ENCODE data around the gene ACTR6. TPM values are rescaled to one million over a fixed set of nuclear protein-coding genes. Genes with fewer than 3 reads are reported as not detected.

Gene ACTR6
- total RNA-seq, 1 donor from 2014 or later = 7.9 TPM

- no peak for DNase-seq (ENCODE audit: low spot score in 2 of 2)
- Histone ChIP-seq H3K36me3 (no peaks in the 10 kb centered on the region), H3K4me3 (peak overlapping the region; percentile 95 to 100), H3K27ac (peak overlapping the region; percentile 97 to 98), H3K4me1 (peaks cover 0 to 20% of the 10 kb centered on the region in 2 donors), H3K9me3 (no peaks in the 10 kb centered on the region), H3K27me3 (no peaks in the 10 kb centered on the region)
- intact Hi-C loops (cut with DNase I) = loop anchor here (5.0 to 10.0 kb wide), 3 partner anchors 1431 to 1752 kb away; partner anchors contain the start of genes CHPT1, DRAM1 and TMPO
- TF ChIP-seq, protein P1, sequence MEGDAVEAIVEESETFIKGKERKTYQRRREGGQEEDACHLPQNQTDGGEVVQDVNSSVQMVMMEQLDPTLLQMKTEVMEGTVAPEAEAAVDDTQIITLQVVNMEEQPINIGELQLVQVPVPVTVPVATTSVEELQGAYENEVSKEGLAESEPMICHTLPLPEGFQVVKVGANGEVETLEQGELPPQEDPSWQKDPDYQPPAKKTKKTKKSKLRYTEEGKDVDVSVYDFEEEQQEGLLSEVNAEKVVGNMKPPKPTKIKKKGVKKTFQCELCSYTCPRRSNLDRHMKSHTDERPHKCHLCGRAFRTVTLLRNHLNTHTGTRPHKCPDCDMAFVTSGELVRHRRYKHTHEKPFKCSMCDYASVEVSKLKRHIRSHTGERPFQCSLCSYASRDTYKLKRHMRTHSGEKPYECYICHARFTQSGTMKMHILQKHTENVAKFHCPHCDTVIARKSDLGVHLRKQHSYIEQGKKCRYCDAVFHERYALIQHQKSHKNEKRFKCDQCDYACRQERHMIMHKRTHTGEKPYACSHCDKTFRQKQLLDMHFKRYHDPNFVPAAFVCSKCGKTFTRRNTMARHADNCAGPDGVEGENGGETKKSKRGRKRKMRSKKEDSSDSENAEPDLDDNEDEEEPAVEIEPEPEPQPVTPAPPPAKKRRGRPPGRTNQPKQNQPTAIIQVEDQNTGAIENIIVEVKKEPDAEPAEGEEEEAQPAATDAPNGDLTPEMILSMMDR (IDR thresholded peaks at IDR 0.05) = no peak
Observed at GRCh38 chr12:100266585-100266834, 65.9 kb downstream of the ACTR6 start.

GRCh38 chr12:100266835-100267602, 66.4 kb downstream of the ACTR6 start, which contains the start of the genes DEPDC4 and SCYL2:
TSS of gene DEPDC4 (minus strand) at chr12:100267079. CDS start at chr12:100267076, 3 bp downstream.
TSS of gene SCYL2 (plus strand) at chr12:100267177. CDS start at chr12:100282971, 15,794 bp downstream.
- H3K36me3 ChIP-seq = no peaks in the 10 kb centered on the region
- DNase-seq (ENCODE audit: low spot score in 2 of 2) = peak; percentile 92 to 98
- H3K27ac ChIP-seq = peak within 1 kb of the TSS; percentile 97 to 98
- no peaks in the 10 kb centered on the region for H3K27me3 ChIP-seq
- H3K9me3 ChIP-seq = no peaks in the 10 kb centered on the region
- peaks cover 0 to 22% of the 10 kb centered on the region in 2 donors for H3K4me1 ChIP-seq
- intact Hi-C loops (cut with DNase I) = loop anchor here (1.0 to 10.0 kb wide), 5 partner anchors 67 to 1752 kb away; partner anchors contain the start of genes ACTR6, BLTP3B, CHPT1 and DRAM1
- TF ChIP-seq, protein P1 (IDR thresholded peaks at IDR 0.05) = no peak
- H3K4me3 ChIP-seq = peak within 1 kb of the TSS; percentile 95 to 100

DNA sequence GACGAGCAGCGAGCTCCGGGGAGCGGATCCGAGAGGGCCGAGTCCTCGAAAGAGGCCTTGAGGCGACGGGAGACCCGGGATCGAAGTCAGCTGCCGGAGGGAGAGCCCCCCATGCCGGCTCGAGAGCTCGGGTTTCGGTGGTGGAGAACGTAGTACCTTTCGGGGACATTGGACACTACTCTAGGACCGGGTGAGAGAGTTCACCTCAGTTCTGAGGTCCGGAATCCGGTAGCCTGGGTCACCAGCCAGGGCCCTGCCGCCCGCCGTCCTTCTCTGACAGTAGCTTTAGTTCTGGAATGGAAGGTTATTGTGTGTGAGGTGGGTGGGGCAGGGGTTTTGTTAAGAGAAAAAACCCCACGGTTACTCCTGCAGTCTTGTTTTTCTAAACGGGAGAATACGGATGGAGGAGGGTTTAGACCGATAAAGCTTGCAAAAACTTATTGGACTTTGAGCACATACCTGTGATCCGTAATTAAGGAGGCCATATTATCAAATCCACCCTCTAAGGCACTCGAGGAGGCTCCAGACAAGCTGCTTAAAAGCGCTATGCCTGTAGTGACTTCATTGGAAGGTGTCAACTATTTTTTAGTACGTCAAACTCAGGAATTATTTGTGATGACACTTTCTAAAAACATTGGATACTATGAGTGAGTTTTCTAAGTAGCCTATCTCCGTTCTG, 67.1 kb downstream of the ACTR6 start:
- H3K36me3 ChIP-seq = no peaks in the 10 kb centered on the region
- peak overlapping the region; percentile 95 to 100 for H3K4me3 ChIP-seq
- no peaks in the 10 kb centered on the region for H3K27me3 ChIP-seq
- H3K4me1 ChIP-seq = peaks cover 0 to 22% of the 10 kb centered on the region in 2 donors
- no peaks in the 10 kb centered on the region for H3K9me3 ChIP-seq
- TF ChIP-seq, protein P1 (IDR thresholded peaks at IDR 0.05) = no peak
- no peak for DNase-seq (ENCODE audit: low spot score in 2 of 2)
- H3K27ac ChIP-seq = peak overlapping the region; percentile 97 to 98
- intact Hi-C loops (cut with DNase I) = loop anchor here (1.0 to 10.0 kb wide), 5 partner anchors 67 to 1753 kb away; partner anchors contain the start of genes ACTR6, BLTP3B, CHPT1 and DRAM1

- Histone ChIP-seq H3K9me3 (no peaks in the 10 kb centered on the region), H3K27me3 (no peaks in the 10 kb centered on the region), H3K27ac (no peak overlapping the region), H3K36me3 (no peaks in the 10 kb centered on the region), H3K4me1 (peaks cover 0 to 25% of the 10 kb centered on the region in 2 donors), H3K4me3 (peak overlapping the region; percentile 31 to 95)
- TF ChIP-seq, protein P1 (IDR thresholded peaks at IDR 0.05) = no peak
- intact Hi-C loops (cut with DNase I) = loop anchor here (5.0 to 10.0 kb wide), 3 partner anchors 1428 to 1754 kb away; partner anchors contain the start of genes CHPT1, DRAM1 and TMPO
- no peak for DNase-seq (ENCODE audit: low spot score in 2 of 2)
Observed at GRCh38 chr12:100268835-100269564, 68.4 kb downstream of the ACTR6 start.

DNA sequence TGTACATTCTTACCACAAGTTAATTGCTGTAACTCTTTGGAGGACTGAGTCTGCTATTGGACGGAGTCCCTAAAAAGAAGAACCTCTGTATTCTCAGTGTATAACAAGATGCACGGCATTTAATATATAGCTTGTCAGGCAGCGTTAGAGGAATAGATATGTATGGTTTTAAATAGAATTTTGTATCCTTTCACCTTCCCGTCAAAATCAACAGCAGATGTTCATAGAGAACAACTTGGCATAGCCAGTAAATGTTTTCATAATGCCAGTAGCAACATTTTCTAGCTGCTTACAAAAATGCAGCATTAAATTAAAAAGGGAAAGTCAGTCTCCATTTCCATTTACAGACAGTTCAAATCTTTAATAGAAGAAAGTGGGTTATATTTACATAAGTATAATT, 73.2 kb downstream of the ACTR6 start:
- H3K27me3 ChIP-seq = no peaks in the 10 kb centered on the region
- no peaks in the 10 kb centered on the region for H3K9me3 ChIP-seq
- TF ChIP-seq, protein P1 (IDR thresholded peaks at IDR 0.05) = no peak
- H3K4me3 ChIP-seq = no peak overlapping the region
- intact Hi-C loops (cut with DNase I) = no loop called here
- DNase-seq (ENCODE audit: low spot score in 2 of 2) = no peak
- H3K4me1 ChIP-seq = peaks cover 0 to 21% of the 10 kb centered on the region in 2 donors
- no peaks in the 10 kb centered on the region for H3K36me3 ChIP-seq
- H3K27ac ChIP-seq = no peak overlapping the region

Measured in ascending aorta (tissue), 2 donors.